G401 (cell line): Measurements from ENCODE around the gene SP2. TPM values are rescaled to one million over a fixed set of nuclear protein-coding genes. Genes with fewer than 3 reads are reported as not detected.
A peak's percentile ranks its signal among the peaks of the same experiment; 100 is the strongest.
"Not testable (repeated sequence)": the region's sequence is repeated elsewhere in the genome, so short reads cannot be mapped to it uniquely, and the experiment has no call there.

ENCODE experiments used
- DNase-seq: peaks from one replicate; pipeline ENCODE4 v3.0.0-alpha.2; 2015; ENCODE audit warnings: low spot score
- in situ Hi-C: cut with HindIII; loops from 2 replicates; pipeline ENCODE4 v1.10.0; 2016; ENCODE audit warnings: low sequenced_read_pairs, mixed read lengths
- total RNA-seq: library from RNA; depleted of rRNA; stranded (reverse); fragments of >200 nt; shearing (Covaris generic); gene quantifications from 2 replicates; pipeline ENCODE4 v1.2.3, GENCODE V29; 2014

Gene SP2
- total RNA-seq, 1 experiment from 2014 or later = 0.71 TPM

- in situ Hi-C loops = no loop called here
- peak; percentile 47 for DNase-seq
These were observed 18.4 kb downstream of the SP2 start for GRCh38 chr17:47914306-47914948.

- in situ Hi-C loops = no loop called here
- DNase-seq = peak; percentile 47
These were observed 19.9 kb downstream of the SP2 start for GRCh38 chr17:47915776-47916398.

GRCh38 chr17:47916489-47917208 is 20.6 kb downstream of the SP2 start:
- no peak for DNase-seq
- in situ Hi-C loops = no loop called here

- in situ Hi-C loops = no loop called here
- peak; percentile 84 for DNase-seq
These were observed 21.5 kb downstream of the SP2 start for GRCh38 chr17:47917581-47917980.

- DNase-seq = no peak
- in situ Hi-C loops = no loop called here
These were observed 22.0 kb downstream of the SP2 start for GRCh38 chr17:47918006-47918405.

- DNase-seq = no peak
- in situ Hi-C loops = no loop called here
These were observed 23.0 kb downstream of the SP2 start for GRCh38 chr17:47918991-47919390.

DNA sequence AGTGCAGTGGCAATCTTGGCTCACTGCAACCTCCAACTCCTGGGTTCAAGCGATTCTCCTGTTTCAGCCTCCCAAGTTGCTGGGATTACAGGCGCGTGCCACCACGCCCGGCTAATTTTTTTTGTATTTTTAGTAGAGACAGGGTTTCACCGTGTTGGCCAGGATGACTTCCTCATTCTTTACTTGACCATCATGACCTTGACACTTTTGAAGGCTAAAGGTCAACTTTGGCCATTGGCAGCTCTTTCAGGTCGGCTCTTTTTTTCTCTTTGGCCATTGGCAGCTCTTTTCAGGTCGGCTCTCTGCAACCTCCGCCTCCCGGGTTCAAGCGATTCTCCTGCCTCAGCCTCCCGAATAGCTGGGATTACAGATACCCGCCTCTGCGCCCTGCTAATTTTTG is 23.9 kb downstream of the SP2 start:
- DNase-seq, in situ Hi-C loops: not testable (repeated sequence)

GRCh38 chr17:47924785-47925677 is 29.0 kb downstream of the SP2 start:
- no peak for DNase-seq
- in situ Hi-C loops = no loop called here

- DNase-seq = no peak
- in situ Hi-C loops = no loop called here
These were observed 29.6 kb downstream of the SP2 start for GRCh38 chr17:47925678-47925988.

- in situ Hi-C loops = no loop called here
- DNase-seq = no peak
These were observed 31.9 kb downstream of the SP2 start for GRCh38 chr17:47927821-47928400.

- in situ Hi-C loops = no loop called here
- no peak for DNase-seq
These were observed 32.4 kb downstream of the SP2 start for GRCh38 chr17:47928415-47928814.

GRCh38 chr17:47929218-47930000 is 33.4 kb downstream of the SP2 start:
- in situ Hi-C loops = no loop called here
- DNase-seq = no peak

GRCh38 chr17:47931848-47932247 is 35.8 kb downstream of the SP2 start:
- no peak for DNase-seq
- in situ Hi-C loops = no loop called here

DNA sequence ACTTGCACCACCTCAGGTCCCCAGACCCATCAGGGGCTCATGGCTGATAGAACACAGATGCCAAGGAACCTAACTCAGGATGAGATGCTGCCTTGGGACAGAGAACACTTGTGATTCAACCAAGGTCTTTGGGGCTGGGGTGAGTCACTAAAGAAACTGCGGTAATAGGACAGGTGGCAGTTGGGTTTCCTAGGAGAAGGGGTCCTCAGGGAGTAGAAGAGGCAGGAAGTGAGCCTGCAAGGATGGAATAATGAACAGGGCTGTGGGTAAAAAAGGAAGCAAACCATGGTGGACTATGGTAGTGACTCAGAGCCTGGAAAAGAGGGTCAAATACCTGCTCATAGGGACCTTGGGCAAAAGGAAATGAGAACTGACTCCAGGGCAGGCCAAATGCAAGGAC is 38.8 kb downstream of the SP2 start:
- in situ Hi-C loops = no loop called here
- no peak for DNase-seq

GRCh38 chr17:47935468-47935867 is 39.4 kb downstream of the SP2 start:
- in situ Hi-C loops, DNase-seq: not testable (repeated sequence)

GRCh38 chr17:47935961-47936360 is 39.9 kb downstream of the SP2 start:
- DNase-seq = no peak
- in situ Hi-C loops = no loop called here

DNA sequence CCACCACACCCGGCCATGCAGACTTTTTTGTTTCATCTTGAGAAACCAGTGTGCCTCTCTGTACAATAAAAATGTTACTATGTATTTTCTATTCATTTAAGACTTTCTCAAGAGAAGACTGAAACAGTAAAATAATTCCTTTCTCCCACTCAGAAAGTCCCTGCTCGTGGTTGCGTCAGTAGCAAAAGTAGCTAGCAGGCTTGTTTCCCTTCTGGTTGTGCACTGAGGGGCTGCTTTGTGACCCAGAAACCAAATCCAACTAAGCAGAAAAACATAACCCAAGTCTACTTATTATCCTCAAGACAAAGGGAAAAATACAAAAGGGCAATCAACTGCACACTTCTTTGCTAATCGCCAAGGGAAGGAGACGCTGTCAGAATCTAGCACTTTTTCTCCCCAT is 41.9 kb downstream of the SP2 start:
- in situ Hi-C loops = no loop called here
- DNase-seq = no peak

- in situ Hi-C loops = no loop called here
These were observed 45.4 kb downstream of the SP2 start, which contains the start of gene PNPO for GRCh38 chr17:47941246-47942095. Gene PNPO, plus strand, starts transcription at chr17:47941571. Its CDS starts 105 bp downstream, at chr17:47941676.

More at GRCh38 chr17:47941246-47942095, 45.4 kb downstream of the SP2 start, which contains the start of gene PNPO:
- peak; percentile 100 for DNase-seq
